Nephron (organoid): Measurements from ENCODE around the gene MYBL2.

ENCODE experiments used
- H3K27ac Mint-ChIP-seq, 3 experiments: 2 replicates each; pipeline ENCODE4 v1.8.0; 2020; ENCODE audit warnings: mixed read lengths in 3 of 3, mild to moderate bottlenecking in 2 of 3, moderate library complexity in 1 of 3
- H3K27me3 Mint-ChIP-seq: 2 replicates; pipeline ENCODE4 v1.8.0; 2021; ENCODE audit warnings: low read depth, mild to moderate bottlenecking, moderate library complexity, mixed read lengths
- H3K36me3 Mint-ChIP-seq: 2 replicates; pipeline ENCODE4 v1.8.0; 2020; ENCODE audit warnings: low read depth, mixed read lengths
- H3K4me1 Mint-ChIP-seq: 2 replicates; pipeline ENCODE4 v1.8.0; 2020; ENCODE audit warnings: mixed read lengths
- H3K4me3 Mint-ChIP-seq, 3 experiments: 2 replicates each; pipeline ENCODE4 v1.8.0; 2020; ENCODE audit warnings: mild to moderate bottlenecking in 3 of 3, mixed read lengths in 3 of 3, moderate library complexity in 2 of 3
- H3K9me3 Mint-ChIP-seq: 2 replicates; pipeline ENCODE4 v1.8.0; 2020; ENCODE audit warnings: mixed read lengths
- TF ChIP-seq, protein P1 (sequence below), 3 experiments: fragments of 200-600 bp; sonication (generic); IDR thresholded peaks; one replicate each; pipeline ENCODE4 v1.5.0; 2021; ENCODE audit warnings: antibody characterized with exemption in 3 of 3; ENCODE audit not compliant: unreplicated experiment in 3 of 3

MYBL2 gene

GRCh38 chr20:43690943-43691598 lies 24.2 kb downstream of the MYBL2 start:
- Mint-ChIP-seq H3K9me3 (no peaks in the 10 kb centered on the region), H3K27me3 (no peaks in the 10 kb centered on the region), H3K4me1 (no peaks in the 10 kb centered on the region), H3K36me3 (peaks cover 11% of the 10 kb centered on the region), H3K4me3 (no peak overlapping the region), H3K27ac (no peak overlapping the region)
- TF ChIP-seq, protein P1, sequence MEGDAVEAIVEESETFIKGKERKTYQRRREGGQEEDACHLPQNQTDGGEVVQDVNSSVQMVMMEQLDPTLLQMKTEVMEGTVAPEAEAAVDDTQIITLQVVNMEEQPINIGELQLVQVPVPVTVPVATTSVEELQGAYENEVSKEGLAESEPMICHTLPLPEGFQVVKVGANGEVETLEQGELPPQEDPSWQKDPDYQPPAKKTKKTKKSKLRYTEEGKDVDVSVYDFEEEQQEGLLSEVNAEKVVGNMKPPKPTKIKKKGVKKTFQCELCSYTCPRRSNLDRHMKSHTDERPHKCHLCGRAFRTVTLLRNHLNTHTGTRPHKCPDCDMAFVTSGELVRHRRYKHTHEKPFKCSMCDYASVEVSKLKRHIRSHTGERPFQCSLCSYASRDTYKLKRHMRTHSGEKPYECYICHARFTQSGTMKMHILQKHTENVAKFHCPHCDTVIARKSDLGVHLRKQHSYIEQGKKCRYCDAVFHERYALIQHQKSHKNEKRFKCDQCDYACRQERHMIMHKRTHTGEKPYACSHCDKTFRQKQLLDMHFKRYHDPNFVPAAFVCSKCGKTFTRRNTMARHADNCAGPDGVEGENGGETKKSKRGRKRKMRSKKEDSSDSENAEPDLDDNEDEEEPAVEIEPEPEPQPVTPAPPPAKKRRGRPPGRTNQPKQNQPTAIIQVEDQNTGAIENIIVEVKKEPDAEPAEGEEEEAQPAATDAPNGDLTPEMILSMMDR (IDR thresholded peaks at IDR 0.05; ENCODE audit: unreplicated experiment in 3 of 3) = no peak

DNA sequence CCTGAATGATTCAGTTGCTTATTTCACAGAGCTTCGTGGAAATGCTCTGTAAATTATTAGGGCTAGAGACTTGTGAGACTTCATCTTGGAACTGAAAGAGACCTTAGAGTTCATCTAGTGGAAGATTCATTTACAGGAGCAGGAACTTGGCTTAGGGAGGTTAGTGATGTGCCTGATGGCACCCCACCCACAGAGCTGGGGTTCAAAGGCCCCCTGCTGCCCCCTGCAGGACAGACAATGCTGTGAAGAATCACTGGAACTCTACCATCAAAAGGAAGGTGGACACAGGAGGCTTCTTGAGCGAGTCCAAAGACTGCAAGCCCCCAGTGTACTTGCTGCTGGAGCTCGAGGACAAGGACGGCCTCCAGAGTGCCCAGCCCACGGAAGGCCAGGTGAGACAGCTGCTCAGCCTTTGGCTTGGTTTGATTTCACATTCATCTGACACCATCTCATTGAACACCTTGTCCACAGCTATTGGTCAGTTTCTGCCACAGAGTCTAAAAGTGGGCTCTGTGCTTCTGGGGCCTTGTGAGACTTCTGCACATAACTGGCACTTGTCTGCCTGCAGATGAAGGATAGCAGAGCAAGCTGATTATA lies 25.1 kb downstream of the MYBL2 start:
- Mint-ChIP-seq H3K4me3 (no peak overlapping the region), H3K27ac (no peak overlapping the region), H3K4me1 (no peaks in the 10 kb centered on the region), H3K36me3 (peaks cover 11% of the 10 kb centered on the region), H3K9me3 (no peaks in the 10 kb centered on the region), H3K27me3 (no peaks in the 10 kb centered on the region)
- TF ChIP-seq, protein P1 (IDR thresholded peaks at IDR 0.05; ENCODE audit: unreplicated experiment in 3 of 3) = peak in 2 of 3 experiments; percentile 23 to 36

DNA sequence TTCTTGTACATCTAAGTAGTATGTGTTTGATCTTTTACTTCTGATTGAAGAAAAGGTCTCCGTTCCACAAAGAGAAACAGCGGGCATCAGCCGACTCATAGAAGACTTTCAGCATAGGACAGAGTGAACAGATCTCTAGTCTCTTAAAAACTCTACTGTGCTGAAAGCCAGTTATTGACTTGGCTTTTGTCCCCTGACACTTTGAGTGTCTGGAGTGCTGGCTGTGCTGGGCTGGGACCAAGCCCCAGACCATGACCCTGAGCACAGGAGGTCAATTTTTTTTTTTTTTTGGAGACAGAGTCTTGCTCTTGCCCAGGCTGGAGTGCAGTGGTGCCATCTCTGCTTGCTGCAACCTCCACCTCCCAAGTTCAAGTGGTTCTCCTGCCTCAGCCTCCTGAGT lies 27.8 kb downstream of the MYBL2 start:
- no peaks in the 10 kb centered on the region for H3K4me1 Mint-ChIP-seq
- H3K9me3 Mint-ChIP-seq = no peaks in the 10 kb centered on the region
- H3K27ac Mint-ChIP-seq = no peak overlapping the region
- H3K4me3 Mint-ChIP-seq = no peak overlapping the region
- peaks cover 11% of the 10 kb centered on the region for H3K36me3 Mint-ChIP-seq
- TF ChIP-seq, protein P1 (IDR thresholded peaks at IDR 0.05; ENCODE audit: unreplicated experiment in 3 of 3) = no peak
- H3K27me3 Mint-ChIP-seq = no peaks in the 10 kb centered on the region

DNA sequence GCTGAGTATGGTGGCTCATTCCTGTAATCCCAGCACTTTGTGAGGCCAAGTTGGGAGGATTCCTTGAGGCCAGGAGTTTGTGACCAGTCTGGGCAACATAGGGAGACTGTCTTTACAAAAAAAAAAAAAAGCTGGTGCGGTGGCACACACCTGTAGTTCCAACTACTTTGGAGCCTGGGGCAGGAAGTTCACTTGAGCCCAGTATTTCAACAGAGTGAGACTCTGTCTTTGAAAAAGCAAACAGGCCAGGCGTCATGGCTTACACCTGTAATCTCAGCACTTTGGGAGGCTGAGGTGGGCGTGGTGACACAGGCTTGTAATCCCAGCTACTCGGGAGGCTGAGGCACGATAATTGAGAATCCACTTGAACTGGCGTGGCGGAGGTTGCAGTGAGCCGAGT lies 28.7 kb downstream of the MYBL2 start:
- no peak overlapping the region for H3K27ac Mint-ChIP-seq
- H3K9me3 Mint-ChIP-seq = no peaks in the 10 kb centered on the region
- no peaks in the 10 kb centered on the region for H3K4me1 Mint-ChIP-seq
- H3K4me3 Mint-ChIP-seq = no peak overlapping the region
- no peaks in the 10 kb centered on the region for H3K27me3 Mint-ChIP-seq
- TF ChIP-seq, protein P1 (IDR thresholded peaks at IDR 0.05; ENCODE audit: unreplicated experiment in 3 of 3) = no peak
- H3K36me3 Mint-ChIP-seq = peaks cover 13% of the 10 kb centered on the region

- Mint-ChIP-seq H3K4me1 (no peaks in the 10 kb centered on the region), H3K27ac (no peak overlapping the region), H3K27me3 (no peaks in the 10 kb centered on the region), H3K9me3 (no peaks in the 10 kb centered on the region), H3K36me3 (peaks cover 21% of the 10 kb centered on the region), H3K4me3 (no peak overlapping the region)
- TF ChIP-seq, protein P1 (IDR thresholded peaks at IDR 0.05; ENCODE audit: unreplicated experiment in 3 of 3) = no peak
These were observed 33.1 kb downstream of the MYBL2 start for GRCh38 chr20:43699941-43700565.
